Mesothelial cell of epicardium (in vitro differentiated cells): ENCODE measurements around the gene PNLIPRP1. TPM values are rescaled to one million over a fixed set of nuclear protein-coding genes. Genes with fewer than 3 reads are reported as not detected.

Experiments
- DNase-seq, 2 experiments: peaks; one replicate each; pipeline ENCODE4 v3.0.0; 2021; ENCODE audit warnings: low spot score in 2 of 2; ENCODE audit not compliant: unreplicated experiment in 2 of 2
- H3K27ac Mint-ChIP-seq: 2 replicates; pipeline ENCODE4 v1.8.0; 2021; ENCODE audit warnings: mixed read lengths
- H3K27me3 Mint-ChIP-seq: 2 replicates; pipeline ENCODE4 v1.8.0; 2021; ENCODE audit warnings: low read depth, mixed read lengths
- H3K36me3 Mint-ChIP-seq: 2 replicates; pipeline ENCODE4 v1.8.0; 2021; ENCODE audit warnings: mixed read lengths
- H3K4me1 Mint-ChIP-seq: 2 replicates; pipeline ENCODE4 v1.8.0; 2021; ENCODE audit warnings: mixed read lengths
- H3K4me3 Mint-ChIP-seq: 2 replicates; pipeline ENCODE4 v1.8.0; 2021; ENCODE audit warnings: mild to moderate bottlenecking, moderate library complexity, mixed read lengths
- H3K9me3 Mint-ChIP-seq: 2 replicates; pipeline ENCODE4 v1.8.0; 2021; ENCODE audit warnings: mixed read lengths
- total RNA-seq: library from RNA; stranded (reverse); gene quantifications from 3 replicates; pipeline ENCODE4 v1.2.1, GENCODE V29; 2021
- TF ChIP-seq, protein P1 (sequence below): fragments of 200-600 bp; sonication (generic); IDR thresholded peaks from one replicate; pipeline ENCODE4 v1.5.0; 2021; ENCODE audit warnings: antibody characterized with exemption; ENCODE audit not compliant: unreplicated experiment

The PNLIPRP1 gene
- total RNA-seq, result not detected in 3 replicates

DNA sequence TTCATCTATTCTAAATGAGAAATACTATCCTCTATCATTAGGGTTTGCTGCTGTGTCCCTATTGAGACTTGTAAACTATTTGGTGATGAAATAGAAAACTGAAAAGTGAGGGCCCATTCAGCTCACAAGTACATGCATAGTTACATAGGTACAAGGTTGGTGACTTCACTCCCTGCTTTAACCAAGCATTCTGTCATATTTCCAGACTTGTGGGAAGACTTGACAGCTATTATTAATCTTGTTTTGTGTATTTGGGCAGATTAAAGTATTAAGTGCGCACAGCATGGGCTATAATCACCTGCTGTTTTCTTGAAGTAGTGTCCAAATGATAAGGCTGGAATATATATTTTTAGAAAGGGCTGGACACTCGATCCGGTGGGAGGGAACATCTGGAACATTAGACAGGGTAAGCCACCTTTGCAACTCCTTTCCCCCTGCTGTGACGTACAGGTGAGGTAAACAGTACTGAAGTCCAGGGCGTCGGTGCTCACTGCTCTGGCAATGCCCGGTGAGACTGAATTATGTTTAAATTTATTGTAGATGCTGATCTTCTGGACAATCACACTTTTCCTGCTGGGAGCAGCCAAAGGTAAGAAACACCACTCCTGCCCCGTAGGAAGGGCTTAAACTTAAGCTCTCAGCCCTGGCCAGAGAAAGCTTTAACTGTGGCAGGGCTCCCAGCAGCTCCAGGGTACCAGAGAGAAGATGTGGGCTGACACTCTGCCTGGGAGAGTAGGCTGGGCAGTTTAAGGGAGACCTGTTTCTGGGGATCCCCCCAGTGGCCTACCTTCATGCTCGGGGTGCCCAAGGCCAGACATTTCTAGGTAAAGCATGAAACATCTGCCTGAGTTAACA is at the start of gene PNLIPRP1:
Gene PNLIPRP1, plus strand, starts transcription at position 370 of the 855 bp plus-strand sequence. Its CDS starts 171 bp downstream, at position 541.
- no peak for DNase-seq
- H3K9me3 Mint-ChIP-seq, result no peaks in the 10 kb centered on the region
- no peak within 1 kb of the TSS for H3K4me3 Mint-ChIP-seq
- TF ChIP-seq, protein P1, sequence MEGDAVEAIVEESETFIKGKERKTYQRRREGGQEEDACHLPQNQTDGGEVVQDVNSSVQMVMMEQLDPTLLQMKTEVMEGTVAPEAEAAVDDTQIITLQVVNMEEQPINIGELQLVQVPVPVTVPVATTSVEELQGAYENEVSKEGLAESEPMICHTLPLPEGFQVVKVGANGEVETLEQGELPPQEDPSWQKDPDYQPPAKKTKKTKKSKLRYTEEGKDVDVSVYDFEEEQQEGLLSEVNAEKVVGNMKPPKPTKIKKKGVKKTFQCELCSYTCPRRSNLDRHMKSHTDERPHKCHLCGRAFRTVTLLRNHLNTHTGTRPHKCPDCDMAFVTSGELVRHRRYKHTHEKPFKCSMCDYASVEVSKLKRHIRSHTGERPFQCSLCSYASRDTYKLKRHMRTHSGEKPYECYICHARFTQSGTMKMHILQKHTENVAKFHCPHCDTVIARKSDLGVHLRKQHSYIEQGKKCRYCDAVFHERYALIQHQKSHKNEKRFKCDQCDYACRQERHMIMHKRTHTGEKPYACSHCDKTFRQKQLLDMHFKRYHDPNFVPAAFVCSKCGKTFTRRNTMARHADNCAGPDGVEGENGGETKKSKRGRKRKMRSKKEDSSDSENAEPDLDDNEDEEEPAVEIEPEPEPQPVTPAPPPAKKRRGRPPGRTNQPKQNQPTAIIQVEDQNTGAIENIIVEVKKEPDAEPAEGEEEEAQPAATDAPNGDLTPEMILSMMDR, result no peak
- H3K27ac Mint-ChIP-seq, result no peak within 1 kb of the TSS
- H3K36me3 Mint-ChIP-seq, result no peaks in the 10 kb centered on the region
- no peaks in the 10 kb centered on the region for H3K4me1 Mint-ChIP-seq
- H3K27me3 Mint-ChIP-seq, result peaks cover 34% of the 10 kb centered on the region

- no peak overlapping the region for H3K4me3 Mint-ChIP-seq
- H3K36me3 Mint-ChIP-seq, result no peaks in the 10 kb centered on the region
- TF ChIP-seq, protein P1, result no peak
- DNase-seq, result no peak
- peaks cover 12% of the 10 kb centered on the region for H3K27me3 Mint-ChIP-seq
- no peak overlapping the region for H3K27ac Mint-ChIP-seq
- H3K4me1 Mint-ChIP-seq, result no peaks in the 10 kb centered on the region
- H3K9me3 Mint-ChIP-seq, result peaks cover 13% of the 10 kb centered on the region
Observed at GRCh38 chr10:116542007-116542677, 48.6 kb upstream of the PNLIPRP1 start.

GRCh38 chr10:116545122-116545521 is 45.6 kb upstream of the PNLIPRP1 start:
- Mint-ChIP-seq H3K27ac (no peak overlapping the region), H3K27me3 (peaks cover 10% of the 10 kb centered on the region), H3K4me1 (no peaks in the 10 kb centered on the region), H3K9me3 (peaks cover 4% of the 10 kb centered on the region), H3K4me3 (no peak overlapping the region), H3K36me3 (no peaks in the 10 kb centered on the region)
- no peak for DNase-seq
- TF ChIP-seq, protein P1, result no peak

DNA sequence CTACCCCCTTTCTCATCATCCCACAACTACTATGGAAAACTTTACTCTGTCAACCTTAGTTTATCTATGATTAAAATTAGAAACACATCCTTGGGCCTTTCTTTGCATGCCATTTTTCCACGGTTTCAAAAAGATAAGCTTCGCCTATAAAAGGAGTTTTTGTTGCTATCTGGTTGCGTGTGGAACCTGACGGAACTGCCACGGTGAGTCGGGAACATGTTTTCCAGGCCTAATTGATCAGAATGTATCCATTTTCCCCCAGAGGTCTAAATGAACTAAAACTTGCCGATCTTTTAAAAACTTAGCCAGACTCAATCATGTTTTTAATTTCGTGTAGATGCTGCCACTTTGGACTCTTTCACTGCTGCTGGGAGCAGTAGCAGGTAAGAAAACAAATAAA is 45.0 kb upstream of the PNLIPRP1 start, which contains the start of gene PNLIP:
Gene PNLIP, plus strand, starts transcription at position 176 of the 400 bp plus-strand sequence. Its CDS starts 162 bp downstream, at position 338.
- no peak for DNase-seq

GRCh38 chr10:116548301-116548700 is 42.5 kb upstream of the PNLIPRP1 start:
- TF ChIP-seq, protein P1, result no peak
- H3K36me3 Mint-ChIP-seq, result no peaks in the 10 kb centered on the region
- H3K27ac Mint-ChIP-seq, result no peak overlapping the region
- no peaks in the 10 kb centered on the region for H3K9me3 Mint-ChIP-seq
- H3K4me3 Mint-ChIP-seq, result no peak overlapping the region
- no peak for DNase-seq
- H3K4me1 Mint-ChIP-seq, result no peaks in the 10 kb centered on the region
- peaks cover 8% of the 10 kb centered on the region for H3K27me3 Mint-ChIP-seq

More for the DNA sequence above, 45.0 kb upstream of the PNLIPRP1 start, which contains the start of gene PNLIP:
- no peaks in the 10 kb centered on the region for H3K36me3 Mint-ChIP-seq
- H3K27me3 Mint-ChIP-seq, result peaks cover 10% of the 10 kb centered on the region
- TF ChIP-seq, protein P1, result no peak
- H3K27ac Mint-ChIP-seq, result no peak within 1 kb of the TSS
- H3K9me3 Mint-ChIP-seq, result peaks cover under 1% of the 10 kb centered on the region
- no peaks in the 10 kb centered on the region for H3K4me1 Mint-ChIP-seq
- no peak within 1 kb of the TSS for H3K4me3 Mint-ChIP-seq
